GM19455 (cell line): ENCODE data around the gene TBC1D1.
"Not testable (repeated sequence)": the region's sequence is repeated elsewhere in the genome, so short reads cannot be mapped to it uniquely, and the experiment has no call there.

Experiments
- ATAC-seq: cut with Tn5 transposase; IDR thresholded peaks from one replicate; pipeline ENCODE4 v1.9.1; 2021; ENCODE audit not compliant: unreplicated experiment

TBC1D1 gene

GRCh38 chr4:37960679-37961450, 70.0 kb downstream of the TBC1D1 start:
- ATAC-seq = no peak

DNA sequence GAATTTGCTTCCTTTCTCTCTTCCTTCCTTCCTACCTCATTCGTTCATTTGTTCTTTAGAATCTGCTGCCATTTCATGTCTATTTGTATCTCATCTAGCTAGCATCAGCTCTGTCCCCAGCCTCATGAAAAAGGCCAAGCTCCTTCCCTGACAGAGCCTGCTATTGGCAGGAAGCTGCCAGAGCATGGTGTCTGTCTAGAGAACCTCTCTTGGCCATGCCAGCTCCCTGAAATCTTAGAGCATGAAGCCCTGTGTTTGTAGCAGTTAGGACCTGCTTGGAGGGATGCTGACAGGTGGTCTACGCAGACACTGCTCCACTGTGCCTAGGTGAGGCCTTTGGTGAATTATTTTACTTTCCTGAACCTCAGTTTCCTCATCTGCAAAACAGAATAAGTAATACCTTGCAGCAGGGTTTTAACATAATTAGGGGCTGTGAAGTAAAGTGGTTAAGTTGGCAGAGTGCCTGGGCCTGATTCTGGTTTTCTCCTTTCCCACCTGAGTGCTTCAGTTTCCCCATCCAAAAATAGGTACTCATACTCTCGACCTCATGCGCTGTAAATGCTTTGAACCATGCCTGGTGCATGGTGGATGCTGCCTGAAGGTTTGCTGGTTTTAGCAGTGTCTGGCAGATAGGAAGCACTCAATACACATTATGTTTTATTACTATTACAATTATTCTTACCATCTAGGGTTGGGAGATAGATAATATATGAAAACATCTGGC, 74.0 kb downstream of the TBC1D1 start:
- ATAC-seq = no peak

- ATAC-seq = no peak
Measured at GRCh38 chr4:37966044-37966443, 75.2 kb downstream of the TBC1D1 start.

- ATAC-seq = no peak
Measured at GRCh38 chr4:37967736-37968135, 76.9 kb downstream of the TBC1D1 start.

- no peak for ATAC-seq
Measured at GRCh38 chr4:37968747-37969146, 77.9 kb downstream of the TBC1D1 start.

- peak; percentile 59 for ATAC-seq
Measured at GRCh38 chr4:37970702-37971101, 79.8 kb downstream of the TBC1D1 start.

DNA sequence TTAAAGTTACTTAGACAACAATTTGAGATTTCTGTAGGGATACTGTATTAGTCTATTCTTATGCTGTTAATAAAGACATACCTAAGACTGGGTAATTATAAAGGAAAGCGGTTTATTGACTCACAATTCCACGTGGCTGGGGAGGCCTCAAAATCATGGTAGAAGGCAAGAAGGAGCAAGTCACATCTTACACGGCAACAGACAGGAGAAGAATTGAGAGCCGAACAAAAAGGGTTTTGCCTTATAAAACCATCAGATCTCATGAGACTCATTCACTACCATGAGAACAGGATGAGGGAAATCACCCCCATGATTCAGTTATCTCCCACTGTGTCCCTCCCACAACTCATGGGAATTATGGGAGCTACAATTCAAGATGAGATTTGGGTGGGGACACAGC, 80.3 kb downstream of the TBC1D1 start:
- ATAC-seq = no peak

GRCh38 chr4:37973441-37973840, 82.6 kb downstream of the TBC1D1 start:
- no peak for ATAC-seq

DNA sequence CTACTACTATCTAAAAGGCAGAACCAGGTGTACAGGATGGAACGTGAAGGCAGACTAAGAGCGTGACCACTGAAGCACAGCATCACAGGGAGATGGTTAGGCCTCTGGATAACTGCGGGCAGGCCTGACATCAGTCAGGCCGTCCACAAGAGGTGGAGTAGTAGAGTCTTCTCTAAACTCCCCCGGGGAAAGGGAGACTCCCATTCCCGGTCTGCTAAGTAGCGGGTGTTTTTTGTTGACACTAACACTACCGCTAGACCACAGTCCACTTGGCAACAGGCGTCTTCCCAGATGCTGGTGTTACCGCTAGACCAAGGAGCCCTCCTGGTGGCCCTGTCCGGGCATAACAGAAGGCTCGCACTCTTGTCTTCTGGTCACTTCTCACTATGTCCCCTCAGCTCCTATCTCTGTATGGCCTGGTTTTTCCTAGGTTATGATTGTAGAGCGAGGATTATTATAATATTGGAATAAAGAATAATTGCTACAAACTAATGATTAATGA, 84.5 kb downstream of the TBC1D1 start:
- not testable (repeated sequence) for ATAC-seq

GRCh38 chr4:37976507-37976906, 85.6 kb downstream of the TBC1D1 start:
- no peak for ATAC-seq

DNA sequence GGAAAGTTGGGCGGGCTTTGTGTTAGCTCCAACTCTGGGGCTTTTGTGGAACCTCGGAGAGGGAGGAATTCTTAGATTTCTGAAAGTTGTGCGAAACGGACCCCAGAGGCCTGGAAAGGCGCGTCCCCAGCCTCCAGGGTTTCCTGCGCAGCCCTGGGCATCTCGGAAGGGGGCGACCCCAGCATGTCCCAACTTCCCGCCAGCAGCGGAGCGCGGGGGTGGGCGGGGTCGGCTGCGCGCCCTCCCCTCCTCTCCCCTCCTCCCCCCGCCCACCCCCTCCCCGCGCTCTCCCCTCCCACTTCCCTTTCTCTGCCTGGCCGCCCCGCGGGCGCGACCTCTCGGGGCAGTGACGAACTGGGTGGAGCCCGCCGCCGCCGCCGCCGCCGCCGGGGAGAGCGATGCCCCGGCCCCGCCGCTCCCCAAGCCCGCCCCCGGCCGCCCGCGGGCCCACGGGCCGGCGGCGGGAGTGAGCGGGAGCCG, 86.1 kb downstream of the TBC1D1 start:
- peak; percentile 85 for ATAC-seq

DNA sequence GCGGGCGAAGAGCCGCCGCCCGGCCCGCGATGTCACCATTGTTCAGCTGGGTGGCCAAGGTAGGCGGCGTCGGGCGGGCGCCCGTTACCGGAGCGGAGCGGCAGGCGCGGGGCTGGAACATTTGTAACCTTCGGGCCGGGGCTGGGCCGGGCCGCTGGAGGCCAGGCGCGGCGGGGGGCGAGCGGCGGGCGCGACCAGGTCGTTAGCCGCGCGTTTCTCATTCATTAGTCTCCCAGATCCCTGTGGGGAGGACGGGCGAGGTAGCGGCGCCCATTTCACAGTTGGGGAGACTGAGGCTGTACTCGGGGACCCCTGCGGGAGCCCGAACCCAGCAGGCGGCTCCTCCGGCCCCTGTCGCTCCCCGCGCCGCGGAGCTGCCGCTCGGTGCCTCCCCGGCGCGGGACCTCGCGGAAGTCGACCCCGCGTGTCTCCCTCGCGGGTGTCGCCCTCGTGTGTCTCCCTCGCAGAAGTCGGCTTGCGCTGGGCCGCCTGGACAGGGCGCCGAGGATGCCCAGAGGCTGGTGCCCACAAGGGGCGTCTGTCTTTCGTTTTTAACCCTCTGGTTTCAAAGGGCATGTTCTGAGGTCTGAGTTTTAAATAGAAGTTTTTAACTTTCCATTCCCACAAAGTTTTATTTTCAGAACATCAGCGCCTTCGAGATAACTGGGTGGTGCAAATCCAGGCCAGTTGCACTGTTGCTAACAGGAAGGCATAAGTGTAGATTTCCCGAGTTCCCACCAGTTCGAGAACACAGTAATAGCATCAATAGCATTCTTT, 86.8 kb downstream of the TBC1D1 start:
- peak; percentile 59 for ATAC-seq

- ATAC-seq = peak; percentile 27
Measured at GRCh38 chr4:37978248-37978924, 87.5 kb downstream of the TBC1D1 start.

DNA sequence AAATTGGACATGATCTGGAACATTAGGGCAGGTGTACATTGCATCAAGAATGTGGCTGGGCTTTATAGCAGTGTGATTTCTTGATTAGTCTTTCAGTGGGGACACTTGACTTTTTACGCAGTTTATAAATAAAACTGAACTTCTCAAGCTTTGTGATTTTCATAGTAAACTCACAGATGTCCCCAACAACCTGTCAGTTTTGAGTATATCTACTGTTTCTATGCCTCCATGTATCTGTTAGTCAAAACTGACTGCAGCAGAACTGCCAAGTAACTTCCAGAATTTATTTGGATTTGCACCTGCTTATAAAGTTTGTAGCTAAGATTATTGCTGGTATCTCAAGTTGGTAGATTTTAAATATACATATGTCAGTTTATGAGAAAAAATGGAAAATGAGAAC, 89.4 kb downstream of the TBC1D1 start:
- no peak for ATAC-seq

GRCh38 chr4:37981425-37981824, 90.5 kb downstream of the TBC1D1 start:
- no peak for ATAC-seq

DNA sequence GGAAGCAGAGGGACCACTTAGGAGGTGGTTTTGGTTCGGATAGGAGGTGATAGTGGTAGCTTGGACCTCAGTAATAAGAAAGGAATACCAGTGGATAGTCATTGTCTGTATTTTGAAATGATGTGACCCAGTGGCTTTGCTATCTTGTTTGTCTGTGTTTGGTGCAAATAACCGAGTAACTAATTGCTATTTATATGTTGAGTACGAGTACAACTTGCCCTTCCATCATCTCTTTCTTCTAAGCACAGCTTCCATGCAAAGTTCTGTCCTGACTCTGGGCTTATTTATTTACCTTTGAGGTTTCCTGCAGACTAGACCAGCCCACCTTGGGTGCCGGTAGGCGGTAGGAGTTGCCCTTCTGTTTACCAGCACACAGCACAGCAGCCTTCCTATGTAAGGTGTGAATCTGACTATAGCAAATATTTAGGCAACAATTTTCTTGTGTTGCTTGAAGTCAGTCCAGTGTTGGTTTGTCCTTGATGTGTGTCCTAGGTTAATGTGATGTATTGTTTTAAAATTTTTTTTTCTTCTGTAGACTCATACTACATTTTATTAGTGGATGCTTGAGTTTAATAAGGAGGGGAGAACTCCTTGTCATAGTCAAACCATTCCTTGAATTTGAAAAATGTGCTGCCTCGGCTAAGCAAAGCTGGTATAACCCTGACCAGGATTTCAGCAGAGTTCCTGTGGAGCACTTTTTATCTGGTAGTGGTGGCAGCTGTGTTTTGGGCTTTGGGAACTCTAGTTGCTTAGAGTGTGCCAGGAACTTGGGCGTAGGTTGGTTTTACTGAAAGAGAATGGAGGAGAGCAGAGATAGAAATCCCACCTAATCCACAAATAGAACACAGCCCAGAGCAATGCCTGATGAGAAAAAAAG, 91.2 kb downstream of the TBC1D1 start:
- ATAC-seq = no peak

- ATAC-seq = no peak
Measured at GRCh38 chr4:37982736-37983135, 91.9 kb downstream of the TBC1D1 start.

DNA sequence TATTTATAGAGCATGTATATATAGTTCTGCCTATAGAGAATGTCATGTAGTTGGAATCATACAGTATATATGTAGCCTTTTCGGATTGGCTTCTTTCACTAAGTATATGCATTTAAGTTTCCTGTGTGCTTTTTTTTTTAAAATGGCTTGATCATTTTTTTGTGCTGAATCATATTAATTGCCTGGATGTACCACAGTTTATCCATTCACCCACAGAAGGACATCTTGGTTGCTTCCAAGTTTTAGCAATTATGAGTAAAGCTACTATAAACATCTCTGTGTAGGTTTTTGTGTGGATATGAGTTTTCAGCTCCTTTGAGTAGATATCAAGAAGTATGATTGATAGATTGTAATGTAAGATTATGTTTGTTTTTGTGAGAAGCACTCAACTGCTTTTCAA, 93.1 kb downstream of the TBC1D1 start:
- no peak for ATAC-seq

- no peak for ATAC-seq
Measured at GRCh38 chr4:37985730-37986275, 94.9 kb downstream of the TBC1D1 start.

GRCh38 chr4:37988670-37989069, 97.8 kb downstream of the TBC1D1 start:
- ATAC-seq = no peak
